ENCODE data around the gene SHPK.

SHPK gene

GRCh38 chr17:3660311-3660891 lies 24.4 kb upstream of the SHPK start:
- H3K27ac ChIP-seq: peak overlapping the region; percentile 70 to 88
- H3K4me3 ChIP-seq: no peak overlapping the region
- TF ChIP-seq CTCF (IDR thresholded peaks at IDR 0.05): no peak
- no peak for DNase-seq (ENCODE audit: low spot score)

GRCh38 chr17:3659541-3660111 lies 23.6 kb upstream of the SHPK start:
- DNase-seq (ENCODE audit: low spot score): peak; percentile 85
- TF ChIP-seq CTCF (IDR thresholded peaks at IDR 0.05): no peak
- H3K4me3 ChIP-seq: peak overlapping the region; percentile 17
- H3K27ac ChIP-seq: peak overlapping the region; percentile 70 to 88

- TF ChIP-seq CTCF (IDR thresholded peaks at IDR 0.05): no peak
- Histone ChIP-seq H3K4me3 (peak overlapping the region; percentile 17), H3K27ac (peak overlapping the region; percentile 70 to 88)
- no peak for DNase-seq (ENCODE audit: low spot score)
Measured at GRCh38 chr17:3658784-3659449, 22.9 kb upstream of the SHPK start.

- Histone ChIP-seq H3K4me3 (no peak overlapping the region), H3K27ac (peak overlapping the region; percentile 70 to 88)
- DNase-seq (ENCODE audit: low spot score): no peak
- no peak for TF ChIP-seq CTCF (IDR thresholded peaks at IDR 0.05)
Measured at GRCh38 chr17:3657874-3658783, 22.1 kb upstream of the SHPK start.

- TF ChIP-seq CTCF (IDR thresholded peaks at IDR 0.05): no peak
- no peak overlapping the region for H3K4me3 ChIP-seq
- H3K27ac ChIP-seq: no peak overlapping the region
- DNase-seq (ENCODE audit: low spot score): no peak
Measured at GRCh38 chr17:3657588-3657869, 21.5 kb upstream of the SHPK start.

GRCh38 chr17:3656755-3657587 lies 20.9 kb upstream of the SHPK start:
- H3K27ac ChIP-seq: no peak overlapping the region

More at GRCh38 chr17:3656755-3657587, 20.9 kb upstream of the SHPK start:
- no peak for TF ChIP-seq CTCF (IDR thresholded peaks at IDR 0.05)
- H3K4me3 ChIP-seq: no peak overlapping the region
- DNase-seq (ENCODE audit: low spot score): no peak
